ENCODE measurements around the gene FRMD4A. TPM values are rescaled to one million over a fixed set of nuclear protein-coding genes. Genes with fewer than 3 reads are reported as not detected.

Gene FRMD4A
- total RNA-seq, 1 donor from 2014 or later, result 34.6 TPM

GRCh38 chr10:14014423-14014822, 316.3 kb downstream of the FRMD4A start:
- no peak overlapping the region for H3K4me3 ChIP-seq (ENCODE audit: low read depth, low read length)
- DNase-seq (ENCODE audit: low read depth), result no peak
- no peak for TF ChIP-seq CTCF (conservative IDR thresholded peaks at IDR 0.05; ENCODE audit: low read depth, low read length)

- no peak for DNase-seq (ENCODE audit: low read depth)
- no peak overlapping the region for H3K4me3 ChIP-seq (ENCODE audit: low read depth, low read length)
- TF ChIP-seq CTCF (conservative IDR thresholded peaks at IDR 0.05; ENCODE audit: low read depth, low read length), result no peak
Measured at GRCh38 chr10:14010769-14011574, 319.8 kb downstream of the FRMD4A start.

GRCh38 chr10:14010101-14010558, 320.6 kb downstream of the FRMD4A start:
- no peak for DNase-seq (ENCODE audit: low read depth)
- no peak for TF ChIP-seq CTCF (conservative IDR thresholded peaks at IDR 0.05; ENCODE audit: low read depth, low read length)
- H3K4me3 ChIP-seq (ENCODE audit: low read depth, low read length), result no peak overlapping the region

GRCh38 chr10:14009371-14010100, 321.2 kb downstream of the FRMD4A start:
- no peak for TF ChIP-seq CTCF (conservative IDR thresholded peaks at IDR 0.05; ENCODE audit: low read depth, low read length)
- DNase-seq (ENCODE audit: low read depth), result no peak
- no peak overlapping the region for H3K4me3 ChIP-seq (ENCODE audit: low read depth, low read length)

GRCh38 chr10:14008740-14009080, 322.0 kb downstream of the FRMD4A start:
- no peak for TF ChIP-seq CTCF (conservative IDR thresholded peaks at IDR 0.05; ENCODE audit: low read depth, low read length)
- DNase-seq (ENCODE audit: low read depth), result no peak
- no peak overlapping the region for H3K4me3 ChIP-seq (ENCODE audit: low read depth, low read length)

- no peak for DNase-seq (ENCODE audit: low read depth)
- no peak for TF ChIP-seq CTCF (conservative IDR thresholded peaks at IDR 0.05; ENCODE audit: low read depth, low read length)
- no peak overlapping the region for H3K4me3 ChIP-seq (ENCODE audit: low read depth, low read length)
Measured at GRCh38 chr10:14004536-14004935, 326.2 kb downstream of the FRMD4A start.

Measured in epithelial cell of proximal tubule (primary cell).